ENCODE results near the gene SMKR1.
"Not testable (repeated sequence)": the region's sequence is repeated elsewhere in the genome, so short reads cannot be mapped to it uniquely, and the experiment has no call there.

Gene SMKR1

DNA sequence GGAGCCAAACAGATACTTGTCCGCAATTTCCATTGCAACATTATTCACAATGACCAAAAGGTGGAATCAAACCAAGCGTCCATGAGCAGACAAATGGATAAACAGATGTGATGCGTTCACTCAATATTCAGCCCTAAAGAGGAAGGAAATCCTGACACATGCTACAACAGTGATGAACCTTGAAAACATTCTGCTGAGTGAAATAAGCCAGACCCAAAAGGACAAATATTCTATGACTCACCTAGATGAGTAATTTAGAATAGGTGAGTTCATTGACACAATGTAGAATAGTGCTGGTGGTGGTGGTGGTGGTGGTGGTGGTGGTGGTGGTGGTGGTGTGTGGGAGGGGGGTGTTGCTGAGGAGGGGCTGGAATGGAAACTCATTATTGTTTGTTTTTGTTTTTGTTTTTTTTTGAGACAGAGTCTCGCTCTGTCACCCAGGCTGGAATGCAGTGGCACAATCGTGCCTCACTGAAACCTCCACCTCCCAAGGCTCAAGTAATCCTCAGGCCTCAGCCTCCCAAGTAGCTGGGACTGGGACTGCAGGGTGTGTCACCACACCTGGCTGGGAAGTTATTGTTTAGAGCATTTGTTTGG lies 28.6 kb downstream of the SMKR1 start:
- no peak for DNase-seq

DNA sequence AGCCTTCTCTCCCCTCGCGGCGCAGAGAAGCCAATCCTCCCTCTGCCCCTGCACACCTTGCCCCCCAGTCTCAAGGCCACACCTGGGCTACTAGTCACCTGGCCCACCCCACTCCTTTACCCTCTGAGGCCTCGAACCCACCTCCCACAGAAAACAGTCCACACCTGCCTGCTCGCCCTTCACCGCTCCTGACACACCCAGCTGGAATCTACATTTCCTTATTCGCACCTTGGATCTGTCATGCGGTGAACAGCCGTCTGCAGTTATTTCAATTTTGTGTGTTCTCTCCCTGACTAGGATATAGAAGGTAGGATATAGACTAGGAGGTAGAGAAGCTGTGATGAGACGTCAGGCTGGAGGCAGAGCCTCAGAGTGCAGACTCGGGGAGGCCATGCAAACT lies 29.4 kb downstream of the SMKR1 start:
- no peak for DNase-seq

GRCh38 chr7:129532375-129532774 lies 30.0 kb downstream of the SMKR1 start:
- no peak for DNase-seq

DNA sequence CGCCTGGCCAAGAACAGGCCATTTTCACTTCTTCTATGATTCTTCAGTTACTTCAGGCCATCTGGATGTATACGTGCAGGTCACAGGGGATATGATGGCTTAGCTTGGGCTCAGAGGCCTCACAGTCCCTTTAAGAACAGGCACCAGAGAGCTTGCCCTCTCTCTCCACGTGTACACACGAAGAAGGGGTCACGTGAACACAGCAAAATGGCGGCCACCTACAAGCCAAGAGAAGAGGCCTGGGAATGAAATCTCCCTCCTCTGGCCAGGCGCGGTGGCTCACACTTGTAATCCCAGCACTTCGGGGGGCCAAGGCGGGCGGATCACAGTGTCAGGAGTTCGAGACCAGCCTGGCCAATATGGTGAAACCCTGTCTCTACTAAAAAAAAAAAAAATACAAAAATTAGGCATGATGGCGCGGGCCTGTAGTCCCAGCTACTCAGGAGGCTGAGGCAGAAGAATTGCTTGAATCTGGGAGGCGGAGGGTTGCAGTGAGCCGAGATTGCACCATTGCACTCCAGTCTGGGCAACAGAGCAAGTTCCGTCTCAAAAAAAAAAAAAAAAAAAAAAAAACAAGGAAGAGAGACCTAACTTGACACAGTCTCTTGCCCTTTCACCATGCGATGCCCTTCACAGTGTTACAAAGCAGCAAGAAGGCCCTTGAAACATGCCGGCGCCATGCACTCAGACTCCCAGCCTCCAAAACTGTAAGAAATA lies 32.4 kb downstream of the SMKR1 start:
- DNase-seq, result not testable (repeated sequence)

GRCh38 chr7:129535896-129536295 lies 33.6 kb downstream of the SMKR1 start:
- DNase-seq, result no peak

DNA sequence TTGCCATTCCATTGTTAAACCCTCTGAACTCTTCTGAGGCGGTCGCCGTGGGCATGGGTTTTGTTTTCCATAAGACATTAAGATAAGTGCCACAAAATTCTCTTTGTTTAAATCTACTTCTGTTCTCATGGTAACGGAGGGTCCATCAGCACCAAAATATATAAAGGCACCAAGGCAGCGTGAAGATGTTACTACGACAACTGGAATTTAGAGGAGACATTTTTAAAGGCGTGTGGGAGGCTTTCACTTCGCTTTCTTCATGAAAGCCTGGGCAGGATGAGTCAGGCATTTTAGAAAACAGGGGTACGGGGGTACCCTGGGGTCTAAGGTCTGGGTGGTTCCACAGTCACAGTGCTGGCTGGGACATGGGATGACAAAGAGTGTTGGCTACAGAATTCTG lies 34.0 kb downstream of the SMKR1 start:
- no peak for DNase-seq

DNA sequence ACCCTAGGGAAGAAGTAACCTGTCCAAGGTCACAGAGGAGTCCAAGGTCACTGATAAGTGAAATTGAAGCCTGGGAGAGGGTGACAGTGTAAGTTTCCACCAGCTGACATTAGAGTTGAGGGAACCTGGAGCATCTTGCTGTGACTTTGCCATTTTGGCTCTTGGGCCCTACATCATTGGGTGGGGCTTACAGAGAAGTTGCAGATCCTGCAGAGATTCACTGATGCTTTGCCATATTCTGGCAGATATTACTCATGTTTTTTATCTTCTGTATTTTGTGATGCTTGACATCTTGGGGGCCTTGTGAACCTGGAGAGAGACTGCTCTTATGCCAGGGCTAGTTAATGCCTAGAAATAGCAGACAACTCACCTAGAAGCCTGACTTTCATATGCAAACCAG lies 36.5 kb downstream of the SMKR1 start:
- DNase-seq, result no peak

DNA sequence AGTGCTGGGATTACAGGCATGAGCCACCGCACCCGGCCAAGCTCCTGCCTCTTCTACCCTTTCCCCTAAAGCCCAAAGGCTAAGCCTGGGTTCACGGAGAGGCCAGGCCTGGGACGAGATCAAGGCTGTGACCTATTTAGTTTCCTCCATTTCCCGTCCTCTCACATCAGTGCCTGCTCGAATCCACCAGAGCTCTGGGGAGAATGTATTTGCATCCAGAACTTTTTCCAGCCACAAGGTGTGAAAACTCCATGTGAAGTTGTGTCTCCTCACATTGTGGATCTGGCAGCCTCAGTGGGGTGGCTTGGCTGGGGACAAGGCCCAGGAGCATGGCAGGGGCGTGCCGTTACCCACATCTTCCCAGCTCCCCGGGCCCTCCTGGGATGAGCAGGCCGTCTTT lies 38.0 kb downstream of the SMKR1 start:
- no peak for DNase-seq

- DNase-seq, result no peak
These were observed 42.4 kb downstream of the SMKR1 start for GRCh38 chr7:129544700-129545099.

DNA sequence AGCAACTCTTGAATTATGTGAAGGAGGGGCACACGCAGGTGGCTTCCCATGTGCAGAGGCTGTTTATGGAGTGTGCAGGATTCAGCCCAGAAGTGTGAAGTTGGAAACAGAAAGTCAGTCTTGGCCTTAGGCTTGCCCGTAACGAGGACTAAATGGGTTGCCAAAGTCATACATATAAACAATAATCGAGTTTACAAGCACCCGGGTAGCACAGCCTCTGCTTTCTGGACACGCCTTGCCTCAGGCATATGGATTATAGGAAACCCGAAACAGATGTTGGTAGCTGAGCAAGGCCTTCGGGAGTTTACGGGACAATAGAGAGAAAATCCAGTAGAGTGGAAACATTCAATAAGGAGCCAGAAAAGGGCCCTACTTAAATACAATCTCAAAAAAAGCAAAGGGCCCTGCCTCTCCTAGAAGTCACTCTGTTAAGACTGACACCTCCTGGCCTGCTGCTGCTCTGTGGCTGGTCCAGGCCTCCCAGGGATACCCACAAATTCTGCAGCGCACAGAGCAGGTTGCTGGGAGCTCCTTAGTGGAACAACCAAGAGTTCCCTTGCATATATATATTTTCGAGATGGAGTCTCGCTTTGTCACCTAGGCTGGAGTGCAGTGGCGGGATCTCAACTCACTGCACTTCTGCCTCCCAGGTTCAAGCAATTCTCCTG lies 48.5 kb downstream of the SMKR1 start:
- no peak for DNase-seq

DNA sequence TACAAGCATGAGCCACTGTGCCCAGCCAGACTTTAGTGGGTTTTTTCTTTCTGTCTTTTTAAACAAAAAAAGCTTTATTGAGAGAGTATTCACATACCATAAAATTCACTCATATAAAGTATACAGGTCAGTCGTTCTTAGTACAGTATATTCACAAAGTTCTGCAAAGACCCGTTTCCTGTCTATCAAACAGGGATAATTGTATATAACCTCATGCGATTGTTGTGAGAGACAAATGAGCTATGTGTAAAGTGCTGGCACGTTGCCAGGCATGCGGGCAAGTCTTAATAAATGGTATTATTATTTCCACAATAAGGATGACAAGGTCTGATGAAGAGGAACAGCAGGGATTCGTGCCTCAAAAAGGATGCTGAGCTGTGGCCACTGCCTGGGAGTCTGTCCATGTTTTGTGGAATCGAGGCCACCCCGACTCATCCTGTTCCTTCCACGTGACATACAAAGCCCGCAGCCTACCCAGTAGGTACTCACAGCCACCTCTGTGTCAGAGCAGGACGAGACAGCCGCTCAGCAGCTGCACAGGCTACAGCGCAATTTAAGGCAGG lies 51.6 kb downstream of the SMKR1 start:
- DNase-seq, result no peak

DNA sequence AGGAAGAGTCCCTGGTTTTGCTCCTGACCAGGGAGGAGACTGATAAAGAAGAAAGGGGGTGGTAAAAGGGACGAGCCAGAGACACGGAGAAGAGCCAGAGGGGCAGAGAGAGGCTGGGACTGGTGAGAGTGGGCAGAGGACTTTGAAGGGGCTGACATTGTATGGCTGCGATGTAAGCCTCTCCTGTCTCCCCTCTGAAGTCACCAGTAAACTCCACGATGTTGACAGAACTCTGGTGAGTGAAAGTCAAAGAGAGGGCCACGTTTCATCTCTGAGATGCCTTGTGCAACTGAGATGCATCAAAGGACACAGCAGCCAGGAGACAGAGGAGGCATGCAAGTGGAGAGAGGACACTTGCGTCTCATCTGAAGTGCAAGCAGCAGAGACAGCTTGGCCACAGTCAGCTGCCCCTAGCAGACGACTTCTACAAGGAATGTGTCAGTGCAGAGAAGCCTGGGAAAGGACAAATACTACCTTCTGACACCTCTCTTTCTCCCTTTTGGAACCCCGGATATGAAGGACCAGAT lies 54.3 kb downstream of the SMKR1 start:
- no peak for DNase-seq

GRCh38 chr7:129557686-129558481 lies 55.6 kb downstream of the SMKR1 start:
- DNase-seq, result no peak

GRCh38 chr7:129559564-129559963 lies 57.2 kb downstream of the SMKR1 start:
- no peak for DNase-seq

DNA sequence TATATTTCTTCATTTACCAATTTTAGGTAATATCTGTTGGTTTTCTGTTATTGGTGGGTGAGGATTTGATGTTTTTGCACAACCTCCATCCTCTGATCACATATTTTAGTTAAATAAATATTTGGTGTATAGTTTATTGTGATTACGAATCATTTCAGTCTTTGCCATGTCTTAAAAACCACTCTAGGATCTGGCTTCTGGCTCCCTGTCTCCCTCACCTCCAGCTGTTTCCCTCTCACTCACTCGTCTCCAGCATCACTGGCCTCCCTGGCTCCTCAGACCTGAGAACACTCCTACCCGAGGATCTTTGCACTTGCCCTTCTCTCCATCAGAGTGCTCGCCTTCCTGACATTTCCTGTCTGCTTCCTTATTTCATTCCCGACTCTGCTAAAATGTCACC lies 58.5 kb downstream of the SMKR1 start:
- DNase-seq, result no peak

DNA sequence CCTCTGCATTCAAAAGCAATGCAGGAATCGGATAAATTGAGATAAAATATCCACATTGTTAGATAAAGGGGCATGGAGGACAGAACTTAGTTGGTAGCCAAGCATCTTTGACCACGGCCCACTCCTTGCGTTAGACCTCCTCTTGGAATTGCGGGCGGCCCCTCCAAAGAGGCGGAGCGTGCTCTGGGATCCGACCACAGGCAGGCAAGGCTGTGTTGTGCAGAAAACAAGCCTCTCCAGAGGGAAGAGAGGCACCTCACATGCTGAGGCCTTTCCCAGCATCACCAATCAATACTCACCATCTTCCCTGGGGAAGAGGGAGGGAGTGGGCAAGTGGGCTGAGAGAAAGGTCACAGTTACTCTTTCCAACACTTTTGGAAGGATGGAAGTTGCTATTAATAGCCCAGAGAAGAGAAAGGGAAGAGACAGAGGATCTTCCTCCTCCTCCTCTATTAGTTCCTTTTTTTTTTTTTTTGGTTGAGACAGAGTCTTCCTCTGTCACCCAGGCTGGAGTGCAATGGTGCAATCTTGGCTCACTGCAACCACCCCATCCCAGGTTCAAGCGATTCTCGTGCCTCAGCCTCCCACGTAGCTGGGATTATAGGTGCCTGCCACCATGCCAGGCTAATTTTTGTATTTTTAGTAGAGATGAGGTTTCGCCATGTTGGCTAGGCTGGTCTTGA lies 59.5 kb downstream of the SMKR1 start:
- no peak for DNase-seq
